HG02884 (cell line): ENCODE results near the gene ETV6.
"Not testable (repeated sequence)": the region's sequence is repeated elsewhere in the genome, so short reads cannot be mapped to it uniquely, and the experiment has no call there.

ENCODE experiments used
- ATAC-seq: cut with Tn5 transposase; IDR thresholded peaks from one replicate; pipeline ENCODE4 v1.9.1; 2021; ENCODE audit warnings: mild to moderate bottlenecking, moderate library complexity; ENCODE audit not compliant: unreplicated experiment

ETV6 gene

GRCh38 chr12:11666131-11667050, 16.9 kb downstream of the ETV6 start:
- no peak for ATAC-seq

GRCh38 chr12:11667171-11667570, 17.7 kb downstream of the ETV6 start:
- no peak for ATAC-seq

DNA sequence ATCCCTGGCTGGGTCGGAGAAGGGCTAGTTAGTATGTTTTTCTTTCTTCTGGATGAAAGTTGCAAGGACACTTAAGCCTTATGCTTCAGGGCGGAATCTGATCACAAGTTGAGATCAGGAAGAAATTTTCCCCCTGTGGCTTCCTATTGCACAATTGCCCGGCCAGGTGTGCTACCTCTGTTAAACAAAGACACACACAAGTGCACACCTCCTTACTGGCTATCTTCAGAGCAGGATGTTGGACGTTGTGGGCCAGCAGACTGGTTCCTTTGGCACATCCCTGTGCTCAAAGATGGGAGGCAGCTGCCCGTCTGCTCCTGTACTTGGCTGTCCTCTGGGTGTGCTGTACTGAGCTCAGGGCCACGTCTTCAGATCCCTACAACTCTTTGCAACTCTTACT, 19.1 kb downstream of the ETV6 start:
- no peak for ATAC-seq

DNA sequence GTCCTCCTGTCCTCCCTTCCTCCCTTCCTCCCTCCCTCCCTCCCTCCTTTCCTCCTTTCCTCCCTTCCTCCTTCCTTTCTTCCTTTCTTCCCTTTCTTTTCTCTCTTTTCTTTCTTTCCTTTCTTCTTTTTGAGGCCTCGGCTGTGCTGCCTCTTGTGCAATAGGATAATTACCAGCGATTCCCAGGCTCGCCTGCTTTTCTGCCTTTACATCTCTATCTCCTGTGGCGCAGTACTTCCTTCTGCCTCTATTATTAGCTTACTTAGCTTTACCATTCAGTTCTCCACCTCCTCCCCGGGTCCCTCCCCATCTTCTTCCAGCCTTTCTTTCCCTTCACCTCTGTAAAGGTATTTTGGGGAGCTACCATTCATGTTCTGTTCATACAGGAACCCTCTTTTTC, 19.9 kb downstream of the ETV6 start:
- ATAC-seq = no peak

DNA sequence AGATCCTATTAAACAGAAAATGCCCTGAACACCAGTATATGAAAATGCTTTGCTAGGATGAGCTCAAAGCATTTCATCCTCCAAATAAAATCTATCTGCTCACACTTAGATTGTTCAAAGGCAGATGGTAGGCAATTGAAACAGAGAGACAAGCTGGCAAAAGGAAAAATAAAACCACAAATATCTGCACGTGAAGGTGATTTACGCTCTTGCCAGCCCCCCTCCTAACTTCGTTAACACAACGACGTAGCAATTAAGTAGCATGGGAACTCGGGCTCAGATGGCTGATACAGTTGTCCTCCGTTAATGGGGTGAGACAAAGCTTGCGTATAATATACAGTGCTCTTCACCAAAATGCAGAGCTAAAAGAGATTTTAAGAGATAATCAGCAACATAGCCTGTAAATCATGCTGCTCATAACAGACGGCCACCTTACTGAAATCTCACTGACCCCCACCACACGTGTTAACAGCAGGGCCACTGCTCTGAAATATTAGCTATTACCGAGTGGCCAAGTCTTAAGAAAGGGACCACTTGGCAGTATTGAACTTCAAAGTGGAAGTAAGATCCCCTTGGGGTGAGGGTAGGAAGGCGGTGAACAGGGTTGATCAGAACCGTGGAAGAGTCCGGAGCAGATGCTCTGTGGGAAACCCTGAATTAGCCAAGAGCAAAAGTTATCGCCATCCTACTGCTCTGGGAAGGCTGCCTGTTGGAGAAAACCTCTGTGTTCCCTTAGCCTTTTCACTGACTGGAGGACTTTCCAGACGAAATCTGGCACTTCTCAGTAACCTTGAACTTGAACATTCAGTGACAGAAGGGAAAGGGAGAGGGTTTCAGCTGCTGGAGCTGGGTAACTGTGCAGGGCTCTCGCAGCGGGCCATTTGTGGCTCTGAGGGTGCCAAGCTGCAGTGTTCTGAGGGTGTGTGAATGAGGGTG, 23.1 kb downstream of the ETV6 start:
- no peak for ATAC-seq

- ATAC-seq = no peak
Observed at GRCh38 chr12:11673666-11674461, 24.4 kb downstream of the ETV6 start.

DNA sequence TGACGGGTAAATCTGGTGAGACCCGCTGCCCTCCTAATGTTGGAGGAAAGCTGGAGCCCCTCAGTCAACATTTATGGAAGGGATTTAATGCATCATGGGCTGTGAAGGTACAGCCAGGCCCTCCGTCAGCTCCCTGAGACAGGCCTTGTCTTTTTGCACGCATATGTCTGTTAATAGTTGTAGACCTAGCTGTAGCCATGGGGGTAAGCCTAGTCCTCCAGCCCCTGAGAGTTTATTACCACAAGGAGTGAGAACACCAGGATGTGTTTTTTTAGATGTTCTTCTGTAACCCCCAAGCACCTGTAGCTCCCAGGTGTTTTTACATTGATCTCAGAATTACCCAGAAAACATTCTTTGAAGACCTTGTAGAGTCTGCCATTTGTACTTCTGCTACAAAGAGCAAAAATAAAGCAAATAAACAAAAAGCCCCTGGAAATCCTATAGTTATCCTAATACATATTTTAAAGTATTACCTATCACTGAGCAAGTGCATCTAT, 25.5 kb downstream of the ETV6 start:
- ATAC-seq = no peak

DNA sequence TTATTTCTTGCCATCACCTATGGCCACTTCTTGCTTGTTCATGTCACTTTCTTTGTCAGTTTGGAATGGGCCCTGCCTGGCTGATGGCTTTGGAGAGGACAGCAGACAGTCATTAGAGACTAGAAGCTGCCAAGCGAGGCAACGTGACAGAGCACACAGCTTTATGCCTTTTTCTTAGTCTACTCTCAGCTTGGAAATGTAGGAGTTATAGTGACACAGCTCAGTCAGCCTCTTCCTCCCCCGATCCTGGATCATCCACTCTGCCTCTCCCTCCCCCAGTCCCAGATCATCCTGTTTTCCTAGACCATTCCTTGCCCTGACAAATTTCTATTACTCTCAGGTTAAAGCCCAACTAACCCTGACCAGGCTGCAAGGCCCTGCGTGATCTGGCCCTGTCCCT, 26.6 kb downstream of the ETV6 start:
- no peak for ATAC-seq

- ATAC-seq = no peak
Observed at GRCh38 chr12:11677093-11677492, 27.6 kb downstream of the ETV6 start.

- ATAC-seq = no peak
Observed at GRCh38 chr12:11677752-11678151, 28.3 kb downstream of the ETV6 start.

- ATAC-seq = no peak
Observed at GRCh38 chr12:11678781-11679180, 29.3 kb downstream of the ETV6 start.

GRCh38 chr12:11681207-11681606, 31.7 kb downstream of the ETV6 start:
- no peak for ATAC-seq

DNA sequence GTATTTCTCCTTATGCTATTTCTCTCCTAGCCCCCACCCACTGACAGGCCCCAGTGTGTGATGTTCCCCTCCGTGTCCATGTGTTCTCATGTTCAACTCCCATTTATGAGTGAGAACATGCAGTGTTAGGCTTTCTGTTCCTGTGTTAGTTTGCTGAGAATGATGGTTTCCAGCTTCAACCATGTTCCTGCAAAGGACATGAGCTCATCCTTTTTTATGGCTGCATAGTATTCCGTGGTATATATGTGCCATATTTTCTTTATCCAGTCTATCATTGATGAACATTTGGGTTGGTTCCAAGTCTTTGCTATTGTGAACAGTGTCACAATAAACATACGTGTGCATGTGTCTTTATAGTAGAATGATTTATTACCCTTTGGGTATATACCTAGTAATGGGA, 32.2 kb downstream of the ETV6 start:
- not testable (repeated sequence) for ATAC-seq

DNA sequence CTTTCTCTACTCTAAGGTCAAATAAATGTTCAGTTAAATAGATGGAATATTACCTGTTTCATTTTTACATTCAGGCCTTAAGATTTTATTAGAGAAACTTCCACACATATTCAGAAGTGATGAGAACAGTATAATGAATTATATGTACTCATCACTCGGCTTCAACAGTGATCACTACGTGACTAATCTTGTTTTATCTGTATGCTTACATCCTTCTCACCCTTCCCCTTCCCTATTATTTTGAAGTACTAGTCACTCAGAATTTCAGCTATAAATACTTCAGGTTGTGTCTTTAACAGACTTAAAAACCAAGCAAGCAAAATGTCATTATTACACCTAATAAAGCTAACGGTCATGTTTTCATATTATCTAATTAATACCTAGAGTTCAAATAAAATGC, 34.9 kb downstream of the ETV6 start:
- ATAC-seq = no peak

GRCh38 chr12:11684811-11685210, 35.3 kb downstream of the ETV6 start:
- ATAC-seq = no peak

DNA sequence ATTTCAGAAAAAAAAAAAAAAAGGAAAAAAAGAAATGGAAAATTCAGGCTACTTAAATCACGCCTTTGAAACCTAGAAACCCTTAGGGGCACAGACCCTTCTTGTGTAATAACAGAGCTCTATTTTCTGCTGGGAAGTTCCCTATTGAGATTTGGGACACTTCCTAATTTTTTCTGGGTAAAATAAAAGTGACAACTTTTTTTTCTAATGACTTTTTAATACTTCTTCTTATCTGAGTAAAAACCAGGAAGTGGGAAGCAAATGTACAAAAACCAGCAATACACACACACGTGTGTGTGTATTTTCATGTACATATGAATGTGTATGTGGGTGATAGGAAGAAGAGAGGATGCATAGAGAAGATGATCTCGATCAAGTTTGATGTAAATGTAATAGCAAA, 35.8 kb downstream of the ETV6 start:
- no peak for ATAC-seq

GRCh38 chr12:11685716-11686115, 36.2 kb downstream of the ETV6 start:
- no peak for ATAC-seq

DNA sequence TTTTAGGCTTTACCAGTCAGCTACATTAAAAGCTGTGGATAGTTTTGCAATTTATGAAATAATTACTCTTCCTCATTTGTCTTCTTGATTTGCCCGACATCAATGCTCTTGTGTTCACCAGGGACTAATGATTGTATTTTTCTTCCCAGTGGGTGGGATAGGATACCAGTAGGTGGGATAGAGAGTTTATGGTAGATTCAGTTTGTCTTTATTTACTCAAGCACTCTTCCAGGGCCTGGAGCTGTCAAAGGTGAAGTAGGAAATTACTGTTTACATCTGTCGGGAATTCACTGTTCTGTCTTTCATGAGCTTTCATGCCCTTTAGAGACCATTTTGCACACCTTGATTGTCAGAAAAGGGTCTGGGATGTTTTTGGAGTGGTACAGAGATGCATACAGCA, 36.6 kb downstream of the ETV6 start:
- no peak for ATAC-seq

GRCh38 chr12:11687528-11687927, 38.1 kb downstream of the ETV6 start:
- ATAC-seq = no peak

DNA sequence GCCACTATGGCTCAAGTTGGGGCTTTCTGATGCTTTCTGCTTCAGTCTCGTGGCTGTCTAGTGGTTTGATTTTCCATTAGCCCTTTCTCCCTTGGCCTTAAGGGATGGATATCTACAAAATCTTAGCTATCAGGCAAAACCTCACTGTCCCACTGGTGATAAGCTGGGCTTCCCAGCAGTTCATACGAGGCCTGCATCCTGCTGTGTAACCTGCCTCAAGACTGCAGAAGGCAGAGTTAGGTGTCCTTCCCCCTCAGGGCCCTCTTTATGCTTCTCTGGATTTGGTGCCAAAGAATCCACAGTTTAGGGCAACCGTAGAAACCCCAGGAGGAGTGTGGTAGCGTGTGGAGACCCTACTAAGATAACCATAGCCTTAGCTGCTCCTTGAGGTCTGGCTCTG, 38.9 kb downstream of the ETV6 start:
- ATAC-seq = no peak

- no peak for ATAC-seq
Observed at GRCh38 chr12:11688831-11689230, 39.4 kb downstream of the ETV6 start.
